Activated CD4-positive, alpha-beta T cell treated with anti-CD3 and anti-CD28 coated beads, Interleukin-2, amount 50 U/mL, for 16 hours (primary cell): ENCODE data around the gene MS4A4A.

Experiments used
- DNase-seq: peaks from one replicate; pipeline ENCODE4 v3.0.0-alpha.2; 2020

The MS4A4A gene

GRCh38 chr11:60305906-60306619 is 25.6 kb downstream of the MS4A4A start:
- DNase-seq, result no peak

GRCh38 chr11:60307507-60308195 is 27.2 kb downstream of the MS4A4A start:
- peak; percentile 71 for DNase-seq

GRCh38 chr11:60310407-60310998 is 30.0 kb downstream of the MS4A4A start:
- no peak for DNase-seq

- DNase-seq, result no peak
Observed at GRCh38 chr11:60314635-60315321, 34.3 kb downstream of the MS4A4A start.

GRCh38 chr11:60315871-60316270 is 35.4 kb downstream of the MS4A4A start:
- no peak for DNase-seq

- no peak for DNase-seq
Observed at GRCh38 chr11:60316317-60316716, 35.9 kb downstream of the MS4A4A start.

DNA sequence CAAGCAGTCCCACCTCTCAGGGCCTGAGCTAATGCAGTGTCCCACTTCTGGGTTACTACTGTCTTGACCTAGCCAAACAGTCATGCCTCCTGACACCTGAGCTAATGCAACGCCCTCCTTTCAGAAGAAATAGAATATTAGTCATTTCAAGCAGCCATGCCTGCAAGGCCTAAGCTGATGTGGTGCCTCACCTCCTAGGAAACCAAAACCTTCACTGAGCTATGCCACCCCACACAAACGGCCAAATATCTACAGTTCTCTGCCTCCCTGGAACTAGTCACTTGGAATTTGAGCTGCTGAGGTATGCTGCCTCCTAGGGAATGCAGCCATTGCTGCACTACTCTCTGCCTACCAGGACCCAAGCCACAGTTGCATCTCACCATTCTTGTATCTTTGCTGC is 38.3 kb downstream of the MS4A4A start:
- no peak for DNase-seq

DNA sequence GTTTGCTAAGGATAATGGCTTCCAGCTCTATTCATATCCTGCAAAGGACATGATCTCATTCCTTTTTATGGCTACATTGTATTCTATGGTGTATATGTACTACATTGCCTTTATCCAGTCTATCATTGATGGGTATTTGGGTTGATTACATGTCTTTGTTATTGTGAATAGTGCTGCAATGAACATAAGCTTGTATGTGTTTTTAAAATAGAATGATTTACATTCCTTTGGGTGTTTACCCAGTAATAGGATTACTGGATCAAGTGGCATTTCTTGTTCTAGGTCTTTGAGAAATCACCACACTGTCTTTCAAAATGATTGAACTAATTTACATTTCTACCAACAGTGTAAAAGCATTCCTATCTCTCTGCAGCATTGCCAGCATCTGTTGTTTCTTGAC is 40.6 kb downstream of the MS4A4A start:
- no peak for DNase-seq

- no peak for DNase-seq
Observed at GRCh38 chr11:60326955-60327354, 46.5 kb downstream of the MS4A4A start, which contains the start of gene MS4A6E. Gene MS4A6E, plus strand, starts transcription at chr11:60327255. Its CDS starts 7,641 bp downstream, at chr11:60334896.

GRCh38 chr11:60328460-60328859 is 48.0 kb downstream of the MS4A4A start:
- no peak for DNase-seq

- no peak for DNase-seq
Observed at GRCh38 chr11:60332846-60333245, 52.4 kb downstream of the MS4A4A start.

GRCh38 chr11:60334005-60334620 is 53.6 kb downstream of the MS4A4A start:
- DNase-seq, result peak; percentile 74

DNA sequence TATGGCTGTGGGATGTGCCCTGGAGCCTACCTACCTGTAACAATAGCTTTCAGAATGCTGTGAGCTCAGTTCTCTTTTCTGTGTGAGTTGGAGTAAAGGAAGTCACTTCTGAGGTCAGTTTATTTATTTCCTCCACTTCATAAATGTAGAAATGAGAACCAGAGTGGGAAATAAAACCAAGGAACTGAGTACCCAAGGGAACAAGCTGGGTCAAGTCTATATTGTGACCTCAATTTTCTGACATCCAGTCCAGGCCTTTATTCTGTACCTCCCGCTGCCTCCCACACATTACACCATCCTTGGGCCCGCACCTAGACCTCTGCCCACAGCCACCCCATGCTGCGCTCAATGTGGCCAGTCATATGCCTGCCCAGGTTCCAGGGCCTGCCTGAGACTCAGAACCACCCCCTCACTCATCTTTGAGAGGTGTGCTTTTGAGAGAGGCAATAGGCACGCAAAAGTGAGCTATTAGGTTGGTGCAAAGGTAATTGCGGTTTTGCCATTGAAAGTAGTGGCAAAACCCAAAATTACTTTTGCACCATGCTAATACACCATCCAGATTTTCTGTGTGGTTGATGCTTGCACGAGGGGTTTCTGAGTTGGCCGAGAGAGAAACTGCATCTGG is 56.4 kb downstream of the MS4A4A start:
- no peak for DNase-seq

- peak; percentile 23 for DNase-seq
Observed at GRCh38 chr11:60338053-60338452, 57.6 kb downstream of the MS4A4A start.

DNA sequence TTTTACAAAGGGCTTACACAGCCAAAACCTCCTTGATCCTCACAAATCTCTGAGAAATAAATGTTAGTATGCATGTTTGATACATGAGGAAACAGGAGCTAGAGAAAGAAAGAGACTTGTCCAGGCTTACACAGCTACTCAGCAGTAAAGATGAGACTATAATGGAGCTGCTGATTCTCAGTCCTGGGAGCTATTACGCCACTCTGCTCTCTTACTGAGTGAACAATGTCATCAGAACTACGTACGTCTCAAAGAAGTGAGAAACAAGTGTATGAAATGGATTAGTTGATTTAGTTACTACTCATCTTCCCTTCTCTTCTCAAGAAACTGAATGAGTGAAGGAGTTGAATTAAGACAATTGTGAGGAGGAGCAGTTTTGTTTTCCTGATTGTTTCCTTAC is 58.9 kb downstream of the MS4A4A start:
- DNase-seq, result no peak

DNA sequence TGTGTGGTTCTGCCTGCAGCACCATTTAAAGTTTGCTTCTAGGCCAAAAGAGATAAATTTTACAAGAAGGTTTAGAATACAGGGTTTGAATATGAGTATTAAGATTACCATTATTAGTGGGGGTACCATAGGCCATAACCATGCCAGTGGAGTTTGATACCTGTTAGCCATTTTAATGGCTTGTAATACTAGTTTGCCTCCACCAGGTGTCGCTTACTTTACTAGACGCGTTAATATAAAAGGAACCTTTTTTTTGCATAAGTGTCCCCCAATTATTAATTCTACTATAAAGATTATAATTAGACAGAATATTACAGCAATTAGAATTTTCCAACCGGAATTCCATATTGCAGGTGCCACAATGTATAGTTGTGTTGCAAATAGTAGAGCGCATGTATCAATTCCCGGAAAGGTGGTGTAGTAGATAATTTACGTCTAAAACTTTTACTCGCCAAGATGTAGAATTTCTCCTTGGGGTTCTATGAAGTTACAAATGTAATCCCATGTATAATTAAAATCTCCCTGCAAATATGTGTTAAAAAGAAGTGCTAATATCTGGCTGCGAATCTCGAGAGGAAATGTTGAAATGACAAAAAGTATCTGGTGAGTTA is 62.7 kb downstream of the MS4A4A start:
- peak; percentile 21 for DNase-seq

DNA sequence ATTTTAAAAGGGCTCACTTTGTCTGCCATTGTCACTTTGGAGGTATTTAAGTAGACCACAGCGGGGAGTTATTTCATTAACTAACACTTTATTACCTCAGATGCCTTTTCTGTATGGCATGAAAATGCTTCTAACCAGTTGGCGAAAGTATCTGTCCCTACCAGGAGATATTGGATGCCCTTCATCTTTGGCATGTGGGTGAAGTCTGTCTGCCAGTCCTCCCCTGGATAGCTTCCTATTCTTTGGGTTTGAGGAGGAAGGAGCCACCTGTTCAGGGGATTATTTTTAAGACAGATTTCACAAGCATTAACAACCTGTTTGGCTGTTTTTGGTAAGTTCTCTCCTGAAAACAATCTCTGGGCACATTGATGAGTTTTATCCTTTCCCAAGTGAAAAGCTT is 63.7 kb downstream of the MS4A4A start:
- no peak for DNase-seq

DNA sequence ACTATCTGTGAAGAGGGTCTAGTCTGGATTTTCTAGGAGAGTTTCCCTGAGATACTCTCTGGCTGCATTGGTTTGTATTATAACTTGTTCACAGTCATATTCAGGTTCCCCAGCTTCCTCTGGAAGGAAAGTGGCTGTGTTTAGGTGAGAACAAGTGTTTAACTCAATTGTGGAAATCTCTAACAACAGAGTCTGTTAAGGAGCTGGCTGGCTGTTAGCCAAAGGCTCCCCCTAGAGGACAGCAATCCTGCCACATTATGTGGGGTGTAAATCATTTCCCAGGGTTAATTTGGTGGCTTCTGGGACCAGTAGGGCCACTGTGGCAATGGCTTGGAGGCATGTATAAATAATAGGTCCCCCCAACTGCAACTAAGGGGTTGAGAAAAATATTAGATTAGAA is 65.0 kb downstream of the MS4A4A start:
- peak; percentile 32 for DNase-seq

- DNase-seq, result no peak
Observed at GRCh38 chr11:60347084-60347797, 66.8 kb downstream of the MS4A4A start.

DNA sequence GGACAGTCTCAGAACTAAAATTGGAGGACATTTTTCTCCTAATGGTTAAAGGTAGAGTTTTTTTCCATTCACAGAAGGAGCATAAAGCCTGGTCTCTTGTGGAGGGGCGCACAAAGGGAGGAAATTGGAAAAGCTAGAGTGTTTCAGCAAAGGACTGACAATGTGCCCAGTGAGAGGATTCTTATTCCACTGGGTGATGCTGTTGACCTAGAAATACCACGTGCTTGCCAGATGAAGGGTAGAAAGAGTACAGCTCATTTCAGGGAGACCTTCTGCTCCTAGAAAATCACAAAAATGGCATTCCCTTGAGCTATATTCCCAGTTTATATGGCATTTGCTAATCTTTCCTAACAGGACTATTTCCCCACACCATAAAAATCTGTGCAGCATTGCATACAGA is 67.7 kb downstream of the MS4A4A start:
- no peak for DNase-seq

- no peak for DNase-seq
Observed at GRCh38 chr11:60349990-60350389, 69.5 kb downstream of the MS4A4A start.
